ENCODE measurements around the gene ZNF37A. TPM values are rescaled to one million over a fixed set of nuclear protein-coding genes. Genes with fewer than 3 reads are reported as not detected.
"Not testable (repeated sequence)": the region's sequence is repeated elsewhere in the genome, so short reads cannot be mapped to it uniquely, and the experiment has no call there.

The ZNF37A gene
- total RNA-seq, 1 donor from 2014 or later = 8.9 TPM

DNA sequence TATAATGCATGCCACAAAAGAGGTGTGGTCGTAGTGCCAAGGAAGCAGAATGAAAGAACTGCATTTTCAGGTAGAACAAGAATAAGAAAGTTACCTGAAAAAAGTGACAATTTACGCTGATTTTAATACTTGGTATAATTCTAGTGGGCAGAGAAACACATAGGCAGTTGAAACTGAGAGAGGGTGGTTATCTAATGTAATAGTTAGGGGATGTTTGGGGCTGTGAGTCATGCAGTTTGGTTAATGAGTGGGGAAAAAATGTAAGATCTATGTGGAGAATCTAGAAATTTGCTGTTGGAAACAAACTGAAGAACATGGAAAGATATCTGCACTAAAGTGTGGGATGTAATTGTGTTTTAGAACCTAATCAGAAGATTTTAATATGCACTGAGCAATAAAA lies 33.7 kb downstream of the ZNF37A start:
- Histone ChIP-seq H3K27me3 (ENCODE audit: low read depth) (no peaks in the 10 kb centered on the region), H3K4me3 (no peak overlapping the region), H3K27ac (replicated peaks) (no peak overlapping the region), H3K4me1 (no peaks in the 10 kb centered on the region), H3K36me3 (peaks cover 10% of the 10 kb centered on the region), H3K9me3 (replicated peaks) (peaks cover 100% of the 10 kb centered on the region)
- no peak for TF ChIP-seq CTCF (IDR thresholded peaks at IDR 0.05; ENCODE audit: borderline replicate concordance)
- no peak for DNase-seq
- intact Hi-C loops (cut with micrococcal nuclease) = no loop called here

- intact Hi-C loops (cut with micrococcal nuclease) = no loop called here
- TF ChIP-seq CTCF (IDR thresholded peaks at IDR 0.05; ENCODE audit: borderline replicate concordance) = no peak
- no peak for DNase-seq
- Histone ChIP-seq H3K4me3 (no peak overlapping the region), H3K27ac (replicated peaks) (no peak overlapping the region), H3K27me3 (ENCODE audit: low read depth) (no peaks in the 10 kb centered on the region), H3K9me3 (replicated peaks) (peaks cover 30% of the 10 kb centered on the region), H3K4me1 (no peaks in the 10 kb centered on the region), H3K36me3 (peaks cover 16% of the 10 kb centered on the region)
Observed at GRCh38 chr10:38143587-38143986, 49.5 kb downstream of the ZNF37A start.

GRCh38 chr10:38146579-38147333 lies 52.6 kb downstream of the ZNF37A start:
- H3K4me1 ChIP-seq = no peaks in the 10 kb centered on the region
- intact Hi-C loops (cut with micrococcal nuclease) = no loop called here
- peaks cover 42% of the 10 kb centered on the region for H3K9me3 ChIP-seq (replicated peaks)
- TF ChIP-seq CTCF (IDR thresholded peaks at IDR 0.05; ENCODE audit: borderline replicate concordance) = no peak
- no peak overlapping the region for H3K4me3 ChIP-seq
- no peaks in the 10 kb centered on the region for H3K27me3 ChIP-seq (ENCODE audit: low read depth)
- no peak overlapping the region for H3K27ac ChIP-seq (replicated peaks)
- H3K36me3 ChIP-seq = peaks cover 3% of the 10 kb centered on the region
- DNase-seq = no peak

GRCh38 chr10:38147686-38148085 lies 53.5 kb downstream of the ZNF37A start:
- peaks cover 3% of the 10 kb centered on the region for H3K36me3 ChIP-seq
- intact Hi-C loops (cut with micrococcal nuclease) = no loop called here
- H3K27ac ChIP-seq (replicated peaks) = no peak overlapping the region
- no peaks in the 10 kb centered on the region for H3K27me3 ChIP-seq (ENCODE audit: low read depth)
- no peak for DNase-seq
- peaks cover 42% of the 10 kb centered on the region for H3K9me3 ChIP-seq (replicated peaks)
- no peaks in the 10 kb centered on the region for H3K4me1 ChIP-seq
- no peak overlapping the region for H3K4me3 ChIP-seq
- no peak for TF ChIP-seq CTCF (IDR thresholded peaks at IDR 0.05; ENCODE audit: borderline replicate concordance)

- peaks cover 21% of the 10 kb centered on the region for H3K9me3 ChIP-seq (replicated peaks)
- H3K27me3 ChIP-seq (ENCODE audit: low read depth); DNase-seq; H3K4me1 ChIP-seq; H3K36me3 ChIP-seq; intact Hi-C loops (cut with micrococcal nuclease); H3K27ac ChIP-seq (replicated peaks); H3K4me3 ChIP-seq: not testable (repeated sequence)
Observed at GRCh38 chr10:38150891-38151463, 56.8 kb downstream of the ZNF37A start.

All from left ventricle myocardium inferior (tissue), 1 donor.